HCT116 (cell line): ENCODE results near the gene HOXB13. TPM values are rescaled to one million over a fixed set of nuclear protein-coding genes. Genes with fewer than 3 reads are reported as not detected.

Source experiments
- ATAC-seq: fragments of 200-7000 bp; cut with Tn5 transposase; 2 replicates; pipeline ENCODE4 v1.9.1; 2020; ENCODE audit warnings: mild to moderate bottlenecking, moderate library complexity
- BruUV-seq: library from RNA; stranded (reverse); fragments of 400-500 nt; replicated peaks from 2 replicates; lab custom pipeline; 2021; lab: Mats Ljungman, UMichigan
- CTCF ChIA-PET: fragments of 300-600 bp; sonication (Branson Sonifier 250); formaldehyde crosslinking; loops from one replicate; lab custom pipeline; 2021; ENCODE audit warnings: antibody characterized with exemption; lab: Charles Lee
- POLR2A ChIA-PET: fragments of 300-600, 350-600 bp; sonication (Branson Sonifier 250); formaldehyde crosslinking; loops from one replicate; lab custom pipeline; 2021; ENCODE audit warnings: antibody characterized with exemption; lab: Charles Lee
- RAD21 ChIA-PET, 2 experiments: fragments of 300-600 bp; sonication (Branson Sonifier 250); formaldehyde crosslinking; loops; one replicate each; lab custom pipeline; 2023; ENCODE audit warnings: low total read pairs in 2 of 2; ENCODE audit not compliant: uncharacterized antibody in 2 of 2, unreplicated experiment in 2 of 2, low non-redundant PET in 1 of 2; lab: Charles Lee
- DNase-seq: peaks from one replicate; pipeline ENCODE4 v3.0.0-alpha.2; 2010; ENCODE audit warnings: low read depth, low spot score
- H2AFZ ChIP-seq: fragments of 200-600 bp; shearing (Covaris generic), sonication (generic); 2 replicates; pipeline ENCODE4 v1.6.1; 2017; ENCODE audit warnings: low read depth, mixed run types, mixed read lengths, antibody characterized with exemption, low read length; ENCODE audit not compliant: poor library complexity, severe bottlenecking
- H3K27ac ChIP-seq: 2 replicates; pipeline ENCODE4 v1.5.1; 2012; ENCODE audit warnings: low read depth, low read length
- H3K27me3 ChIP-seq: fragments of 200-600 bp; sonication (generic); 2 replicates; pipeline ENCODE4 v1.6.1; 2016; ENCODE audit warnings: mixed run types, low read length, mixed read lengths; ENCODE audit not compliant: insufficient read depth
- H3K36me3 ChIP-seq, 2 experiments: fragments of 200-500 bp in 1 of 2; fragments of 200-600 bp in 1 of 2; sonication (Bioruptor generic) in 1 of 2; sonication (generic) in 1 of 2; 2 replicates each; pipeline versions ENCODE4 v1.5.1 to v1.6.1; 2014 to 2016; ENCODE audit warnings: low read length in 2 of 2, inconsistent platforms in 1 of 2, mixed read lengths in 1 of 2, mixed run types in 1 of 2; ENCODE audit not compliant: insufficient read depth in 2 of 2, control insufficient read depth in 1 of 2
- H3K4me1 ChIP-seq, 2 experiments: fragments of 200-600 bp in 1 of 2; sonication (generic) in 1 of 2; 2 replicates each; pipeline versions ENCODE4 v1.5.1 to v1.6.1; 2012 to 2017; ENCODE audit warnings: low read length in 2 of 2, inconsistent platforms in 1 of 2, mild to moderate bottlenecking in 1 of 2, mixed read lengths in 1 of 2, mixed run types in 1 of 2, moderate library complexity in 1 of 2; ENCODE audit not compliant: insufficient read depth in 2 of 2, control insufficient read depth in 1 of 2
- H3K4me2 ChIP-seq: fragments of 200-600 bp; sonication (generic); 2 replicates; pipeline ENCODE4 v1.6.1; 2017; ENCODE audit warnings: mixed run types, low read length, mixed read lengths
- H3K4me3 ChIP-seq, 2 experiments: fragments of 200-600 bp in 1 of 2; sonication (generic) in 1 of 2; replicated peaks in 1 of 2; 2 replicates each; pipeline ENCODE4 v1.5.1; 2011 to 2016; ENCODE audit warnings: low read length in 2 of 2, control low read depth in 1 of 2, low read depth in 1 of 2, mild to moderate bottlenecking in 1 of 2, mixed read lengths in 1 of 2, mixed run types in 1 of 2
- H3K79me2 ChIP-seq: fragments of 200-600 bp; sonication (generic); 2 replicates; pipeline ENCODE4 v1.6.1; 2017; ENCODE audit warnings: mild to moderate bottlenecking, mixed run types, low read length, moderate library complexity, mixed read lengths; ENCODE audit not compliant: insufficient read depth
- H3K9ac ChIP-seq: fragments of 200-600 bp; sonication (generic); 2 replicates; pipeline ENCODE4 v1.6.1; 2016; ENCODE audit warnings: low read length, mixed read lengths
- H3K9me2 ChIP-seq: fragments of 200-600 bp; sonication (generic), shearing (Covaris generic); 2 replicates; pipeline ENCODE4 v1.6.1; 2017; ENCODE audit warnings: mixed run types, mild to moderate bottlenecking, moderate library complexity; ENCODE audit not compliant: insufficient read depth
- H3K9me3 ChIP-seq, 2 experiments: fragments of 200-500 bp in 1 of 2; fragments of 200-600 bp in 1 of 2; sonication (Bioruptor generic) in 1 of 2; sonication (generic) in 1 of 2; 2 replicates each; pipeline ENCODE4 v1.6.1; 2014 to 2017; ENCODE audit warnings: low read length in 2 of 2, mixed read lengths in 2 of 2, inconsistent platforms in 1 of 2, low read depth in 1 of 2, mild to moderate bottlenecking in 1 of 2, mixed run types in 1 of 2, moderate library complexity in 1 of 2; ENCODE audit not compliant: control insufficient read depth in 1 of 2, insufficient read depth in 1 of 2
- H4K20me1 ChIP-seq: fragments of 200-600 bp; sonication (generic), shearing (Covaris generic); 2 replicates; pipeline ENCODE4 v1.6.1; 2017; ENCODE audit warnings: mixed run types, mild to moderate bottlenecking, moderate library complexity; ENCODE audit not compliant: insufficient read depth
- CTCF ChIP-seq, 3 experiments: fragments of 200-600 bp in 1 of 3; sonication (generic) in 1 of 3; IDR thresholded peaks in 2 of 3; conservative IDR thresholded peaks in 1 of 3; 2 replicates each; pipeline ENCODE4 v1.5.1; 2012 to 2017; ENCODE audit warnings: low read depth in 2 of 3, low read length in 2 of 3, antibody characterized with exemption in 1 of 3, borderline replicate concordance in 1 of 3, control low read depth in 1 of 3, mild to moderate bottlenecking in 1 of 3, mixed read lengths in 1 of 3, mixed run types in 1 of 3, moderate library complexity in 1 of 3; ENCODE audit not compliant: insufficient read depth in 1 of 3
- ELF1 ChIP-seq: IDR thresholded peaks from 2 replicates; pipeline ENCODE4 v1.6.1; 2012; ENCODE audit warnings: low read depth, borderline replicate concordance
- EZH2 ChIP-seq: fragments of 200-600 bp; sonication (generic); IDR thresholded peaks from 2 replicates; pipeline ENCODE4 v1.6.1; 2017; ENCODE audit warnings: antibody characterized with exemption, mixed run types
- POLR2A ChIP-seq: IDR thresholded peaks from 2 replicates; pipeline ENCODE4 v1.7.0; 2011; ENCODE audit warnings: borderline replicate concordance; ENCODE audit not compliant: insufficient read depth, insufficient read length; ENCODE audit errors: extremely low read depth
- SIN3A ChIP-seq: IDR thresholded peaks from 2 replicates; pipeline ENCODE4 v1.6.1; 2012; ENCODE audit warnings: low read depth
- SRF ChIP-seq: IDR thresholded peaks from 2 replicates; pipeline ENCODE4 v1.6.1; 2012; ENCODE audit warnings: low read depth
- intact Hi-C: fragments of 100-400 bp; cut with micrococcal nuclease; formaldehyde crosslinking; loops from 2 replicates; pipeline ENCODE4 v1.10.0; 2022
- total RNA-seq: library from RNA; stranded (reverse); gene quantifications from one replicate; pipeline ENCODE4 v1.2.1, GENCODE V29; 2021; ENCODE audit not compliant: unreplicated experiment

HOXB13 gene
- total RNA-seq, 1 experiment from 2014 or later = 7.8 TPM

DNA sequence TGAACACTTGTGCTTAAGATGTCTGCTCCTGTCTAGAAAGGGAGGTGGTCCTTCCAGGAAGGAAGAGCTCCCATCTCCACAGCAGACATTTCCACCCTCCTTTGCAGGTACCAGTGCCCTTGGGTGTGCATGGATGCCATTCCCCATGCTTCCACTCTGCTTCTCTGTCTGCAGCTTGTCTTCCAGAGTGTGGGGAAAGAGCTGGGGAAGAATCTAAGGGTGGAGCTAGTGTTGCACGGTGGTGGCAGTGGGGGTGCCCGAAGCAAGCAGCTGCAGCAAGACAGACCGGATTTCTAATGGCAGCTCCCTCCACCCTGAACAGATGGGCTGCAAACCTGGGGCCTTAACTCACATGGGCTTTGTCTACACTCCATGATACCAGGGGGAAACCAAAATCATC is 22.6 kb upstream of the HOXB13 start:
- H3K4me2 ChIP-seq = no peak overlapping the region
- peaks cover 12% of the 10 kb centered on the region; the same call in 1 of the 2 replicates for H3K27me3 ChIP-seq
- H3K9ac ChIP-seq = no peak overlapping the region
- no peak overlapping the region for H3K4me3 ChIP-seq
- BruUV-seq = no TSS peak
- intact Hi-C loops = no loop called here
- no peak for ATAC-seq
- no peak for DNase-seq
- no peak for TF ChIP-seq SRF
- no peak for TF ChIP-seq SIN3A
- TF ChIP-seq EZH2 = no peak
- TF ChIP-seq POLR2A = no peak
- no peak for TF ChIP-seq ELF1
- H4K20me1 ChIP-seq = no peaks in the 10 kb centered on the region
- no peak overlapping the region for H3K27ac ChIP-seq
- ChIA-PET POLR2A (no interaction called here), RAD21 (interaction anchor here in 1 of 2 experiments (1.0 kb wide), 1 partner anchor 27 kb away, joined by 3 read pairs; no protein-coding TSS in a partner anchor), CTCF (interaction anchor here (1.1 to 1.7 kb wide), 3 partner anchors 27 to 128 kb away, joined by 3 to 5 read pairs (median 5); no protein-coding TSS in a partner anchor)
- no peaks in the 10 kb centered on the region for H3K79me2 ChIP-seq
- H3K9me2 ChIP-seq = no peaks in the 10 kb centered on the region
- no peaks in the 10 kb centered on the region for H3K36me3 ChIP-seq
- no peaks in the 10 kb centered on the region for H3K9me3 ChIP-seq
- H3K4me1 ChIP-seq = peaks cover 0 to 7% of the 10 kb centered on the region in 2 experiments; a peak in 1 of 4 replicates
- no peak overlapping the region for H2AFZ ChIP-seq

GRCh38 chr17:48749621-48750553 is 21.3 kb upstream of the HOXB13 start:
- TF ChIP-seq CTCF (IDR thresholded peaks at IDR 0.05 in 2 of 3, conservative IDR thresholded peaks at IDR 0.05 in 1 of 3; ENCODE audit: borderline replicate concordance in 1 of 3, insufficient read depth in 1 of 3, low read depth in 2 of 3, low read length in 2 of 3) = no peak
- TF ChIP-seq, all 23 proteins: peak for 0
- no TSS peak for BruUV-seq
- no peaks in the 10 kb centered on the region for H3K9me2 ChIP-seq
- H3K9ac ChIP-seq = no peak overlapping the region
- no peaks in the 10 kb centered on the region for H4K20me1 ChIP-seq
- intact Hi-C loops = no loop called here
- H3K79me2 ChIP-seq = no peaks in the 10 kb centered on the region
- H3K27me3 ChIP-seq = peaks cover 22% of the 10 kb centered on the region
- no peak for ATAC-seq
- no peak overlapping the region for H3K4me2 ChIP-seq
- POLR2A ChIA-PET = no interaction called here
- RAD21 ChIA-PET = no interaction called here
- H2AFZ ChIP-seq = no peak overlapping the region
- H3K4me1 ChIP-seq = peaks cover 0 to 7% of the 10 kb centered on the region in 2 experiments; a peak in 1 of 4 replicates
- no peaks in the 10 kb centered on the region for H3K9me3 ChIP-seq
- no peak for DNase-seq
- H3K36me3 ChIP-seq = no peaks in the 10 kb centered on the region
- CTCF ChIA-PET = interaction anchor here (1.7 kb wide), 1 partner anchor 41 kb away, joined by 5 read pairs; no protein-coding TSS in a partner anchor
- H3K27ac ChIP-seq = no peak overlapping the region
- no peak overlapping the region for H3K4me3 ChIP-seq
